ENCODE measurements around the gene WWOX. TPM values are rescaled to one million over a fixed set of nuclear protein-coding genes. Genes with fewer than 3 reads are reported as not detected.

WWOX gene
- polyA plus RNA-seq, 2 of the 4 experiments (the other 2 are of a cell fraction), result 16.0 to 17.2 TPM

DNA sequence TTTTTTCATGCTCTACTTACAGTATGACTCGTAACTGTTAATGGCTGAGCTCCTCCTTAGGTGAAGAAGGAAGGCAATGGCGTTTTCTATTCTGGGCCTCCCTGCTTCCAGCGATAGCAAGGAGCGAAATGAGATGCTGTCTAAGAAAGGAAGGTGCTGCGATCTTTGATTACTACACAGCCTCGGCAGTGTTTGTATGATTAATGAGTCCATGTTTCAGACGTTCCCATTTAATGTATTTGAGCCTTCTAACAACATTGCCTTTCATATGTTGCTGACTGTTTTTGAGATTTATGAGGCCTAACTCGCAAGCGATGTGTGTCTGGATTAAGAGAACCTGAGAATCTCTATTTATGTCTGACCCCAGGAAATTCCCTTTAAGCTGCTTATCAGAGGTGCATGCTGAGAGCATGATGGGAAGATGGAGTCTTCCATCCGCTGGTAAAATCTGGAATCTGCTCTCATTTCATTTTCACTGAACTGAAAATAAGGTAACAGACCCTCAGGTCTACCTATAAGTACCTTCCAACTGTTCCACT lies 403.4 kb downstream of the WWOX start:
- ChIA-PET CTCF (interaction anchor here (1.2 kb wide), 1 partner anchor 17 kb away, joined by 3 read pairs; no protein-coding TSS in a partner anchor), POLR2A (no interaction called here)
- Histone ChIP-seq H3K9me3 (no peaks in the 10 kb centered on the region), H3K4me1 (no peaks in the 10 kb centered on the region), H3K4me2 (no peak overlapping the region), H3K27ac (no peak overlapping the region), H3K4me3 (no peak overlapping the region)
- ATAC-seq (no peak), FAIRE-seq (no peak), DNase-seq (ENCODE audit: low read depth in 1 of 2, low spot score in 1 of 2) (no peak)
- TF ChIP-seq RFX5 (IDR thresholded peaks at IDR 0.05), result no peak
- TF ChIP-seq SREBF2 (IDR thresholded peaks at IDR 0.05), result no peak
- TF ChIP-seq EP300 (IDR thresholded peaks at IDR 0.05), result no peak
- TF ChIP-seq EHF (CRISPR knock-in tag; IDR thresholded peaks at IDR 0.05), result no peak
- no peak for TF ChIP-seq CBX2 (IDR thresholded peaks at IDR 0.05; ENCODE audit: borderline replicate concordance, low read depth)
- no peak for TF ChIP-seq BHLHE40 (IDR thresholded peaks at IDR 0.05; ENCODE audit: low read depth, low read length)
- TF ChIP-seq CBX8 (IDR thresholded peaks at IDR 0.05), result no peak
- TF ChIP-seq, protein P1, sequence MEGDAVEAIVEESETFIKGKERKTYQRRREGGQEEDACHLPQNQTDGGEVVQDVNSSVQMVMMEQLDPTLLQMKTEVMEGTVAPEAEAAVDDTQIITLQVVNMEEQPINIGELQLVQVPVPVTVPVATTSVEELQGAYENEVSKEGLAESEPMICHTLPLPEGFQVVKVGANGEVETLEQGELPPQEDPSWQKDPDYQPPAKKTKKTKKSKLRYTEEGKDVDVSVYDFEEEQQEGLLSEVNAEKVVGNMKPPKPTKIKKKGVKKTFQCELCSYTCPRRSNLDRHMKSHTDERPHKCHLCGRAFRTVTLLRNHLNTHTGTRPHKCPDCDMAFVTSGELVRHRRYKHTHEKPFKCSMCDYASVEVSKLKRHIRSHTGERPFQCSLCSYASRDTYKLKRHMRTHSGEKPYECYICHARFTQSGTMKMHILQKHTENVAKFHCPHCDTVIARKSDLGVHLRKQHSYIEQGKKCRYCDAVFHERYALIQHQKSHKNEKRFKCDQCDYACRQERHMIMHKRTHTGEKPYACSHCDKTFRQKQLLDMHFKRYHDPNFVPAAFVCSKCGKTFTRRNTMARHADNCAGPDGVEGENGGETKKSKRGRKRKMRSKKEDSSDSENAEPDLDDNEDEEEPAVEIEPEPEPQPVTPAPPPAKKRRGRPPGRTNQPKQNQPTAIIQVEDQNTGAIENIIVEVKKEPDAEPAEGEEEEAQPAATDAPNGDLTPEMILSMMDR (IDR thresholded peaks at IDR 0.05), result no peak
- TF ChIP-seq, protein P2, sequence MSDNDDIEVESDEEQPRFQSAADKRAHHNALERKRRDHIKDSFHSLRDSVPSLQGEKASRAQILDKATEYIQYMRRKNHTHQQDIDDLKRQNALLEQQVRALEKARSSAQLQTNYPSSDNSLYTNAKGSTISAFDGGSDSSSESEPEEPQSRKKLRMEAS (IDR thresholded peaks at IDR 0.05), result no peak
- no peak for TF ChIP-seq HOXA7 (CRISPR knock-in tag; IDR thresholded peaks at IDR 0.05)
- TF ChIP-seq POLR2AphosphoS2 (conservative IDR thresholded peaks at IDR 0.05; ENCODE audit: low read length), result no peak
- TF ChIP-seq, protein P3, sequence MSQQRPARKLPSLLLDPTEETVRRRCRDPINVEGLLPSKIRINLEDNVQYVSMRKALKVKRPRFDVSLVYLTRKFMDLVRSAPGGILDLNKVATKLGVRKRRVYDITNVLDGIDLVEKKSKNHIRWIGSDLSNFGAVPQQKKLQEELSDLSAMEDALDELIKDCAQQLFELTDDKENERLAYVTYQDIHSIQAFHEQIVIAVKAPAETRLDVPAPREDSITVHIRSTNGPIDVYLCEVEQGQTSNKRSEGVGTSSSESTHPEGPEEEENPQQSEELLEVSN (IDR thresholded peaks at IDR 0.05; ENCODE audit: borderline replicate concordance, low read depth), result no peak
- TF ChIP-seq JUN (IDR thresholded peaks at IDR 0.05), result no peak
- no peak for TF ChIP-seq CHD4 (IDR thresholded peaks at IDR 0.05; ENCODE audit: borderline replicate concordance)
- WGBS (ENCODE audit: missing lambda C conversion rate), result 64% methylated on average over 10 of the region's 10 CpGs

DNA sequence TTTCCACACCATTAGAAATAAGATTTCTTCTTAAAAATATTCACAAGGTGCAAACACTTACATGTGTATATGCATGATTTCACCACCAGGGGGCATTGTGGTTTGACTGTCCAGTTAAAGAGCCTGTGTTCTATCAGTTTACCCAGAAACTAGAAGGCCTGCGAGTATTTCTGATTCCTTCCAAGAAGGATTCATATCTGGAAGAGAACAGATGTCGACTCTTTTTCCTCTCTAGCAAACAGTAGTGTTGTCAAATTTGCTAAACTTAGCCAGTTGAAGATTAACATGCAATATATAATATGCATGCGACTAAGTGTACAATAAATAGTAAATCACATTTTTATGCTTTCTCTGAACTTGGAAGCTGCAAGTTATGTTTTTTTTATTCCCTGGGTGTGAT lies 404.1 kb downstream of the WWOX start:
- Histone ChIP-seq H3K4me3 (no peak overlapping the region), H3K9me3 (no peaks in the 10 kb centered on the region), H3K4me1 (no peaks in the 10 kb centered on the region), H3K4me2 (no peak overlapping the region), H3K27ac (no peak overlapping the region)
- TF ChIP-seq RAD21 (conservative IDR thresholded peaks at IDR 0.05 in 1 of 2, IDR thresholded peaks at IDR 0.05 in 1 of 2) (peak; percentile 47 to 48), SMC3 (IDR thresholded peaks at IDR 0.05) (peak; percentile 58), TP53 (CRISPR knock-in tag; IDR thresholded peaks at IDR 0.05) (no peak)
- TF ChIP-seq, protein P1 (IDR thresholded peaks at IDR 0.05), result peak; percentile 65
- DNase-seq (ENCODE audit: low read depth in 1 of 2, low spot score in 1 of 2), result peak; percentile 10 to 62
- FAIRE-seq, result no peak
- ATAC-seq, result no peak
- 47% methylated on average over 3 of the region's 3 CpGs for WGBS (ENCODE audit: missing lambda C conversion rate)
- CTCF ChIA-PET, result interaction anchor here (1.1 to 1.2 kb wide), 2 partner anchors 13 to 16 kb away, joined by 3 to 4 read pairs; no protein-coding TSS in a partner anchor
- POLR2A ChIA-PET, result no interaction called here

DNA sequence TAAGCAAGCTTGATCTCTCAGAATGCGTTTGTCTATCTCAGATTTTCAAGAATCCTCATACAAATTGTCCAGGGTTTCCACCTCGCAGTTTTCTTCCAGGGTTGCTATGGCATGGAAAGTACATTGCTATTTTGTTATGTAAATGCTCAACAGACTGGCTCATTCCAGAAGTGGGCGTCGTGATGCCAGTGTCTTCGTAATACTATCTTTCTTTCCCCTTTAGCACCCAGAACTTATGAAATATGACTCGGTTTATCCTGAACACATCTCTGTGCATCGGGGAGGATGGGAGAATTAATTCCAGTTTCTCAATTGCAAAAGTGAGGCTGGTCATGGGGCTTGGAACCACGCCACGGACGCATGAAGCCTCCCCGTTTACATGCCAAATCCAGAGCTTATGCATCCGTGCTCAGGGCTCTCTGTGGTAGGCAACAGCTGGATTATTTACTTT lies 405.0 kb downstream of the WWOX start:
- FAIRE-seq (no peak), DNase-seq (ENCODE audit: low read depth in 1 of 2, low spot score in 1 of 2) (no peak), ATAC-seq (no peak)
- no peaks in the 10 kb centered on the region for H3K4me1 ChIP-seq
- H3K27ac ChIP-seq, result no peak overlapping the region
- TF ChIP-seq KDM1A (IDR thresholded peaks at IDR 0.05; ENCODE audit: low read depth), result no peak
- POLR2A ChIA-PET, result no interaction called here
- no peak overlapping the region for H3K4me2 ChIP-seq
- no peak overlapping the region for H3K4me3 ChIP-seq
- 59% methylated on average over 12 of the region's 12 CpGs for WGBS (ENCODE audit: missing lambda C conversion rate)
- H3K9me3 ChIP-seq, result no peaks in the 10 kb centered on the region
- CTCF ChIA-PET, result interaction anchor here (1.1 kb wide), 1 partner anchor 13 kb away, joined by 4 read pairs; no protein-coding TSS in a partner anchor
